ENCODE data around the gene CAMSAP1.

The CAMSAP1 gene

GRCh38 chr9:135930446-135931345 lies 23.4 kb upstream of the CAMSAP1 start:
- Histone ChIP-seq H3K4me3 (ENCODE audit: low read length) (no peak overlapping the region), H3K9me3 (ENCODE audit: low read length) (no peaks in the 10 kb centered on the region), H3K27me3 (ENCODE audit: insufficient read depth, low read length) (no peaks in the 10 kb centered on the region), H3K36me3 (ENCODE audit: insufficient read depth, low read length) (peaks cover 23% of the 10 kb centered on the region), H3K4me1 (ENCODE audit: insufficient read depth, low read length) (no peaks in the 10 kb centered on the region), H2AFZ (ENCODE audit: low read depth, low read length) (no peak overlapping the region)

GRCh38 chr9:135929656-135930445 lies 22.5 kb upstream of the CAMSAP1 start:
- Histone ChIP-seq H3K36me3 (ENCODE audit: insufficient read depth, low read length) (peaks cover 20% of the 10 kb centered on the region), H3K9me3 (ENCODE audit: low read length) (no peaks in the 10 kb centered on the region), H3K27me3 (ENCODE audit: insufficient read depth, low read length) (no peaks in the 10 kb centered on the region), H3K4me3 (ENCODE audit: low read length) (no peak overlapping the region), H3K4me1 (ENCODE audit: insufficient read depth, low read length) (no peaks in the 10 kb centered on the region), H2AFZ (ENCODE audit: low read depth, low read length) (no peak overlapping the region)

- H3K4me3 ChIP-seq (ENCODE audit: low read length): no peak overlapping the region
- peaks cover 16% of the 10 kb centered on the region for H3K36me3 ChIP-seq (ENCODE audit: insufficient read depth, low read length)
- H3K27me3 ChIP-seq (ENCODE audit: insufficient read depth, low read length): no peaks in the 10 kb centered on the region
- no peaks in the 10 kb centered on the region for H3K4me1 ChIP-seq (ENCODE audit: insufficient read depth, low read length)
- no peak overlapping the region for H2AFZ ChIP-seq (ENCODE audit: low read depth, low read length)
- no peaks in the 10 kb centered on the region for H3K9me3 ChIP-seq (ENCODE audit: low read length)
Observed at GRCh38 chr9:135928731-135929655, 21.6 kb upstream of the CAMSAP1 start.

DNA sequence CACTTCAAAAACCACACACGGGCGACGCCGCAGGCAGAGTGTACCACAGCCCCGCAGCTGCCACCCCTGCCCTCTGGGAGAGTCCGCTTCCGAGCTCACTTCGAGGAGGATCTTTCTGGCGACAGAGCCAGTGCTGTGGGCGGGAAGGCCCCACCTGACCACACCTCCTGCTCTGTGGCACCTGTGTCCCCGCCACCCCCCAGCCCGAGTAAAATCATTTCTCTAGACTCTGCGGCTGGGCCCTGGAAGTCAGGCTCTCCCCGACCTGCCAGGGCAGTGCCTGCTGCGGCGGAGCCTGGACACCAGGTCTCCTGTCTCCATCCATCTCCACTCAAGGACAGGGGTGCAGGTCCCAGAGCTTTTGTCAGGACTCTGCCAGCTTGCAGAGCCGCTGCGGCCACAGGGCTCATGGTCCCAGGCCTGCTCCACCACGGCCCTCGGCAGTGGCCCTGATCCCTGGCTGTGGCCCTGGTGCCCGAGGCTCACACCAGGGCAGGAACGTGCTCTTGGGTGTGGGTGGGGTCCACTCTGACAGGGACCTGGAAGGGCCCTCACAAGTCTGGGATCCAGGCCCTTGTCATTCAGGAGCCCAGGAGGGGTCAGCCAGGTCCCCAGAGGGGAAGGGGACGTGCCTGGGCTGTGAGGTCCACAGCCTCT lies 20.9 kb upstream of the CAMSAP1 start:
- Histone ChIP-seq H2AFZ (ENCODE audit: low read depth, low read length) (no peak overlapping the region), H3K27me3 (ENCODE audit: insufficient read depth, low read length) (no peaks in the 10 kb centered on the region), H3K9me3 (ENCODE audit: low read length) (no peaks in the 10 kb centered on the region), H3K4me1 (ENCODE audit: insufficient read depth, low read length) (no peaks in the 10 kb centered on the region), H3K36me3 (ENCODE audit: insufficient read depth, low read length) (peaks cover 9% of the 10 kb centered on the region), H3K4me3 (ENCODE audit: low read length) (no peak overlapping the region)

DNA sequence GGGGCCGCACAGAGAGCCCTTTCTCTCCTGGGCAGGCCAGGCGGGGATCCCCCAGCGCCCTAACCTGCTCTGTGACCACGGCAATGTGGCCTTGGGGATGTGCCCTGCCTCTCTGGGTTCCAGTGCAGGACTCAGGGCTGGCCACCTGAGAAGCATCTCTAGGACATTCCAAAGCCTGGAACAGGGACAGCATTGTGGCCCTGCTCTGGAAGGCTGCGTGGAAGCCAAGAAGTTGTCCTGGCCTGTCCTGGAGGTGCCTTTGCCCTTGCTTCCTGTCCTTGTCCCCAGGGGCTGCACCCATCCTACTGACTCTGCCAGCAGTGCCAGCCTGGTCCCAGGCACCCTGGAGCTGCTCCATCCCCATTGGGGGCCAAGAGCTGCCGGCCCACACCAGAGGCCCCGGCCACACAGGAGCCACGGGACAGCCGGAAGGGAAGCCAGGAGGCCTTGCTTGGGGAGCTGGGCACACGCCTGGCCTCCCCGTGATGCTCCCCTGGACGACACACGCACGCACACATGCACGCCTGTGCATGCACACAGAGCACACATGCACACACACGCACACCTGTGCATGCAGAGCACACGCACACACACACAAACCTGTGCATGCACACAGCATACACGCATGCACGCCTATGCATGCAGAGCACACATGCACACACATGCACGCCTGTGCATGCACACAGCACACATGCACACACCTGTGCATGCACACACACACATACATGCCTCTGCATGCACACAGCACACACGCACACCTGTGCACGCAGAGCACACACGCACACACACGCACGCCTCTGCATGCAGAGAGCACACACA lies 20.1 kb upstream of the CAMSAP1 start:
- Histone ChIP-seq H2AFZ (ENCODE audit: low read depth, low read length) (no peak overlapping the region), H3K27me3 (ENCODE audit: insufficient read depth, low read length) (no peaks in the 10 kb centered on the region), H3K4me1 (ENCODE audit: insufficient read depth, low read length) (no peaks in the 10 kb centered on the region), H3K4me3 (ENCODE audit: low read length) (no peak overlapping the region), H3K36me3 (ENCODE audit: insufficient read depth, low read length) (peaks cover 9% of the 10 kb centered on the region), H3K9me3 (ENCODE audit: low read length) (no peaks in the 10 kb centered on the region)

- Histone ChIP-seq H3K4me1 (ENCODE audit: insufficient read depth, low read length) (no peaks in the 10 kb centered on the region), H3K4me3 (ENCODE audit: low read length) (no peak overlapping the region), H2AFZ (ENCODE audit: low read depth, low read length) (no peak overlapping the region), H3K36me3 (ENCODE audit: insufficient read depth, low read length) (peaks cover 8% of the 10 kb centered on the region), H3K27me3 (ENCODE audit: insufficient read depth, low read length) (no peaks in the 10 kb centered on the region), H3K9me3 (ENCODE audit: low read length) (no peaks in the 10 kb centered on the region)
Observed at GRCh38 chr9:135926402-135927194, 19.3 kb upstream of the CAMSAP1 start.

- Histone ChIP-seq H3K36me3 (ENCODE audit: insufficient read depth, low read length) (no peaks in the 10 kb centered on the region), H3K4me3 (ENCODE audit: low read length) (no peak overlapping the region), H3K4me1 (ENCODE audit: insufficient read depth, low read length) (no peaks in the 10 kb centered on the region), H3K27me3 (ENCODE audit: insufficient read depth, low read length) (no peaks in the 10 kb centered on the region), H3K9me3 (ENCODE audit: low read length) (no peaks in the 10 kb centered on the region), H2AFZ (ENCODE audit: low read depth, low read length) (no peak overlapping the region)
Observed at GRCh38 chr9:135925496-135926133, 18.3 kb upstream of the CAMSAP1 start.

GRCh38 chr9:135924628-135925338 lies 17.4 kb upstream of the CAMSAP1 start:
- Histone ChIP-seq H3K4me3 (ENCODE audit: low read length) (no peak overlapping the region), H3K36me3 (ENCODE audit: insufficient read depth, low read length) (no peaks in the 10 kb centered on the region), H2AFZ (ENCODE audit: low read depth, low read length) (no peak overlapping the region), H3K9me3 (ENCODE audit: low read length) (no peaks in the 10 kb centered on the region), H3K27me3 (ENCODE audit: insufficient read depth, low read length) (no peaks in the 10 kb centered on the region), H3K4me1 (ENCODE audit: insufficient read depth, low read length) (no peaks in the 10 kb centered on the region)

DNA sequence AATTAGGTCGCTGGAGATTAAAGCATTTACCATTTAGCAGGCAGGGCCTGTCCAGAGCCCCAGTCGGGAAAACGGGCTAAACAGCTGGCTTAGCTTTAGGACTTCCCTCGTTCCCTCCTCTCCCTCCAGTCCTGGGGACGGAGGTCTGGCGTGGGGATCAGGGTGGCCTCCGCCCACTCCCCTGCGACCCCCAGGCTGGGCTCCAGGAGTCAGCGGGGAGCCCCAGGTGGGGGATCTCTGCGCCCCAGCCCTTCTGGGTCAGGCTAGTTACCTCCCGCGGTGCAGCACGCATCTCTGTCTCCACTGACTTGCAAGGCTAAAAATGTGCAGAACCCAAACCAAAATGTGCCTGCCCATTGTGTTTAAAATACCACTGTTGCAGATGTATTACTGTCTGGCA lies 16.2 kb upstream of the CAMSAP1 start:
- H3K4me3 ChIP-seq (ENCODE audit: low read length): no peak overlapping the region
- no peaks in the 10 kb centered on the region for H3K36me3 ChIP-seq (ENCODE audit: insufficient read depth, low read length)
- H2AFZ ChIP-seq (ENCODE audit: low read depth, low read length): no peak overlapping the region
- H3K9me3 ChIP-seq (ENCODE audit: low read length): peaks cover 6% of the 10 kb centered on the region
- H3K4me1 ChIP-seq (ENCODE audit: insufficient read depth, low read length): no peaks in the 10 kb centered on the region
- no peaks in the 10 kb centered on the region for H3K27me3 ChIP-seq (ENCODE audit: insufficient read depth, low read length)

- H3K27me3 ChIP-seq (ENCODE audit: insufficient read depth, low read length): no peaks in the 10 kb centered on the region
- H3K4me1 ChIP-seq (ENCODE audit: insufficient read depth, low read length): no peaks in the 10 kb centered on the region
- no peaks in the 10 kb centered on the region for H3K36me3 ChIP-seq (ENCODE audit: insufficient read depth, low read length)
- no peak overlapping the region for H2AFZ ChIP-seq (ENCODE audit: low read depth, low read length)
- no peak overlapping the region for H3K4me3 ChIP-seq (ENCODE audit: low read length)
- H3K9me3 ChIP-seq (ENCODE audit: low read length): peaks cover 14% of the 10 kb centered on the region
Observed at GRCh38 chr9:135921749-135922310, 14.5 kb upstream of the CAMSAP1 start.

Data from neuron (in vitro differentiated cells).